K562 (cell line): ENCODE measurements around the gene FERMT3. TPM values are rescaled to one million over a fixed set of nuclear protein-coding genes. Genes with fewer than 3 reads are reported as not detected.

ENCODE experiments used
- BCLAF1 ChIP-seq, 2 experiments: fragments of 450-650 bp in 1 of 2; IDR thresholded peaks; 2 replicates each; pipeline ENCODE4 v1.6.1; 2011 to 2017; ENCODE audit warnings: low read depth in 2 of 2, antibody characterized with exemption in 1 of 2, borderline replicate concordance in 1 of 2, low read length in 1 of 2, mild to moderate bottlenecking in 1 of 2, mixed read lengths in 1 of 2; ENCODE audit not compliant: control insufficient read depth in 1 of 2
- CBFA2T3 ChIP-seq: fragments of 450-650 bp; IDR thresholded peaks from 2 replicates; pipeline ENCODE4 v1.6.1; 2017
- CSDE1 ChIP-seq, 2 experiments: fragments of 450-650 bp; IDR thresholded peaks; 2 replicates each; pipeline ENCODE4 v1.6.1; 2016; ENCODE audit warnings: mild to moderate bottlenecking in 1 of 2
- E2F1 ChIP-seq: sonication (generic); formaldehyde crosslinking; IDR thresholded peaks from 2 replicates; pipeline ENCODE4 v1.8.1; 2023; ENCODE audit warnings: mild to moderate bottlenecking, missing genetic modification reagents, moderate library complexity
- ELK1 ChIP-seq: sonication (generic); formaldehyde crosslinking; IDR thresholded peaks from 2 replicates; pipeline ENCODE4 v1.8.1; 2022; ENCODE audit warnings: missing genetic modification reagents
- MCM5 ChIP-seq: fragments of 450-650 bp; IDR thresholded peaks from 2 replicates; pipeline ENCODE4 v1.6.1; 2016; ENCODE audit warnings: low read depth
- MEF2D ChIP-seq: conservative IDR thresholded peaks from 2 replicates; pipeline ENCODE4 v1.6.1; 2016; ENCODE audit warnings: low read depth, missing genetic modification characterization, missing compliant biosample characterization
- NR2C2 ChIP-seq, 2 experiments: fragments of 200-800 bp in 1 of 2; sonication (Bioruptor generic) in 1 of 2; sonication (generic) in 1 of 2; formaldehyde crosslinking in 1 of 2; IDR thresholded peaks; 2 replicates each; pipeline versions ENCODE4 v1.6.1 to v1.8.0; 2016 to 2022; ENCODE audit warnings: mild to moderate bottlenecking in 1 of 2, missing compliant biosample characterization in 1 of 2, missing genetic modification characterization in 1 of 2, missing genetic modification reagents in 1 of 2
- NRF1 ChIP-seq, 2 experiments: fragments of 450-650 bp; IDR thresholded peaks in 1 of 2; conservative IDR thresholded peaks in 1 of 2; 2 replicates each; pipeline ENCODE4 v1.6.1; 2014; ENCODE audit warnings: mild to moderate bottlenecking in 2 of 2
- POLR2G ChIP-seq: fragments of 200-400 bp; formaldehyde crosslinking; IDR thresholded peaks from 2 replicates; pipeline ENCODE4 v1.6.1; 2017; ENCODE audit warnings: low read depth, mild to moderate bottlenecking, antibody characterized with exemption, low read length, moderate library complexity
- RBFOX2 ChIP-seq: fragments of 200-400 bp; formaldehyde crosslinking; IDR thresholded peaks from 2 replicates; pipeline ENCODE4 v1.6.1; 2017; ENCODE audit warnings: low read depth, mild to moderate bottlenecking, low read length, moderate library complexity
- SLC30A9 ChIP-seq: fragments of 250-450 bp; sonication (Bioruptor Pico); IDR thresholded peaks from 2 replicates; pipeline ENCODE4 v1.8.0; 2022; ENCODE audit warnings: mild to moderate bottlenecking, moderate library complexity
- SRSF7 ChIP-seq: fragments of 200-400 bp; formaldehyde crosslinking; optimal IDR thresholded peaks from 2 replicates; pipeline ENCODE3; 2017; ENCODE audit warnings: mild to moderate bottlenecking, low read depth, low read length
- ZBTB7A ChIP-seq: IDR thresholded peaks from 2 replicates; pipeline ENCODE4 v1.6.1; 2011; ENCODE audit warnings: low read depth, mild to moderate bottlenecking, low read length, moderate library complexity, borderline replicate concordance; ENCODE audit not compliant: control insufficient read depth
- ZNF217 ChIP-seq: sonication (generic); formaldehyde crosslinking; IDR thresholded peaks from 2 replicates; pipeline ENCODE4 v1.8.0; 2022; ENCODE audit warnings: mild to moderate bottlenecking, missing genetic modification reagents
- polyA plus RNA-seq, 8 experiments: library from polyadenylated mRNA; depleted of rRNA in 4 of 8; stranded (reverse) in 5 of 8; unstranded in 3 of 8; fragments of >200 nt; fragmentation: Nextera tagmentation in 2 of 8; fragmentation: Illumina TruSeq in 1 of 8; extraction: Ambion mirVana in 2 of 8; extraction: Trizol in 1 of 8; gene quantifications; 2 replicates each; pipeline versions ENCODE4 v1.2.1 to v1.2.3, GENCODE V29; 2011 to 2014; ENCODE audit warnings: inconsistent platforms in 1 of 8, missing spikeins in 1 of 8
- total RNA-seq, 7 experiments: library from RNA; depleted of rRNA in 6 of 7; stranded (reverse); fragments of >200 nt in 6 of 7; fragmentation: Illumina TruSeq in 2 of 7; extraction: Trizol in 2 of 7; gene quantifications; 2 replicates each; pipeline versions ENCODE4 v1.2.1 to v1.2.3, GENCODE V29; 2011 to 2021; ENCODE audit warnings: low replicate concordance in 1 of 7
- TF ChIP-seq, protein P1 (sequence below), 3 experiments: fragments of 200-800 bp in 1 of 3; fragments of 250-450 bp in 1 of 3; fragments of 450-650 bp in 1 of 3; sonication (Bioruptor Pico) in 1 of 3; sonication (Bioruptor generic) in 1 of 3; formaldehyde crosslinking in 1 of 3; IDR thresholded peaks; 2 replicates each; pipeline versions ENCODE4 v1.6.1 to v1.8.0; 2016 to 2022; ENCODE audit warnings: mild to moderate bottlenecking in 2 of 3, missing genetic modification characterization in 2 of 3, missing compliant biosample characterization in 1 of 3, moderate library complexity in 1 of 3

The FERMT3 gene
- total and polyA plus RNA-seq, 9 of the 15 experiments (the other 6 are each of a cell fraction or from before 2014, with no cell fraction given) = 3.2 to 275 (median 79.7) TPM

- TF ChIP-seq BCLAF1 (IDR thresholded peaks at IDR 0.05; ENCODE audit: borderline replicate concordance in 1 of 2, control insufficient read depth in 1 of 2, low read depth in 2 of 2, low read length in 1 of 2) (no peak), NRF1 (conservative IDR thresholded peaks at IDR 0.05 in 1 of 2, IDR thresholded peaks at IDR 0.05 in 1 of 2) (peak; percentile 14 to 24; a peak in 1 of 4 replicates), ZNF217 (CRISPR knock-in tag) (no peak), CBFA2T3 (peak; percentile 47; the same call in 1 of the 2 replicates), ZBTB7A (peak; percentile 78; the same call in 1 of the 2 replicates), MCM5 (no peak), CSDE1 (IDR thresholded peaks at IDR 0.05) (no peak), NR2C2 (CRISPR knock-in tag; IDR thresholded peaks at IDR 0.05) (no peak), NR2C2 (tag; IDR thresholded peaks at IDR 0.05) (no peak), POLR2G (peak; percentile 54), E2F1 (no peak), ELK1 (CRISPR knock-in tag) (no peak), SLC30A9 (CRISPR knock-in tag) (no peak), SRSF7 (no peak), RBFOX2 (0 out of 2 replicates have a peak, but pooled peaks have one; percentile 26), MEF2D (no peak)
- TF ChIP-seq, protein P1, sequence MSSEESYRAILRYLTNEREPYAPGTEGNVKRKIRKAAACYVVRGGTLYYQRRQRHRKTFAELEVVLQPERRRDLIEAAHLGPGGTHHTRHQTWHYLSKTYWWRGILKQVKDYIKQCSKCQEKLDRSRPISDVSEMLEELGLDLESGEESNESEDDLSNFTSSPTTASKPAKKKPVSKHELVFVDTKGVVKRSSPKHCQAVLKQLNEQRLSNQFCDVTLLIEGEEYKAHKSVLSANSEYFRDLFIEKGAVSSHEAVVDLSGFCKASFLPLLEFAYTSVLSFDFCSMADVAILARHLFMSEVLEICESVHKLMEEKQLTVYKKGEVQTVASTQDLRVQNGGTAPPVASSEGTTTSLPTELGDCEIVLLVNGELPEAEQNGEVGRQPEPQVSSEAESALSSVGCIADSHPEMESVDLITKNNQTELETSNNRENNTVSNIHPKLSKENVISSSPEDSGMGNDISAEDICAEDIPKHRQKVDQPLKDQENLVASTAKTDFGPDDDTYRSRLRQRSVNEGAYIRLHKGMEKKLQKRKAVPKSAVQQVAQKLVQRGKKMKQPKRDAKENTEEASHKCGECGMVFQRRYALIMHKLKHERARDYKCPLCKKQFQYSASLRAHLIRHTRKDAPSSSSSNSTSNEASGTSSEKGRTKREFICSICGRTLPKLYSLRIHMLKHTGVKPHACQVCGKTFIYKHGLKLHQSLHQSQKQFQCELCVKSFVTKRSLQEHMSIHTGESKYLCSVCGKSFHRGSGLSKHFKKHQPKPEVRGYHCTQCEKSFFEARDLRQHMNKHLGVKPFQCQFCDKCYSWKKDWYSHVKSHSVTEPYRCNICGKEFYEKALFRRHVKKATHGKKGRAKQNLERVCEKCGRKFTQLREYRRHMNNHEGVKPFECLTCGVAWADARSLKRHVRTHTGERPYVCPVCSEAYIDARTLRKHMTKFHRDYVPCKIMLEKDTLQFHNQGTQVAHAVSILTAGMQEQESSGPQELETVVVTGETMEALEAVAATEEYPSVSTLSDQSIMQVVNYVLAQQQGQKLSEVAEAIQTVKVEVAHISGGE (CRISPR knock-in tag; IDR thresholded peaks at IDR 0.05) = no peak
Measured at GRCh38 chr11:64232182-64232966, 25.9 kb downstream of the FERMT3 start (continued).
